GM18498 (cell line): Measurements from ENCODE around the gene PNLDC1.
A peak's percentile ranks its signal among the peaks of the same experiment; 100 is the strongest.
"Not testable (repeated sequence)": the region's sequence is repeated elsewhere in the genome, so short reads cannot be mapped to it uniquely, and the experiment has no call there.

Source experiments
- ATAC-seq: cut with Tn5 transposase; IDR thresholded peaks from one replicate; pipeline ENCODE4 v1.9.1; 2021; ENCODE audit warnings: mild to moderate bottlenecking, moderate library complexity; ENCODE audit not compliant: unreplicated experiment

The PNLDC1 gene

GRCh38 chr6:159842035-159842434 lies 42.0 kb downstream of the PNLDC1 start:
- ATAC-seq, result no peak

GRCh38 chr6:159844737-159845645 lies 44.9 kb downstream of the PNLDC1 start:
- no peak for ATAC-seq

GRCh38 chr6:159848552-159848951 lies 48.5 kb downstream of the PNLDC1 start:
- not testable (repeated sequence) for ATAC-seq

- ATAC-seq, result not testable (repeated sequence)
Observed at GRCh38 chr6:159849851-159850250, 49.8 kb downstream of the PNLDC1 start.

- no peak for ATAC-seq
Observed at GRCh38 chr6:159852877-159853276, 52.8 kb downstream of the PNLDC1 start.

GRCh38 chr6:159853754-159854153 lies 53.7 kb downstream of the PNLDC1 start:
- ATAC-seq, result no peak

- ATAC-seq, result no peak
Observed at GRCh38 chr6:159854959-159855358, 54.9 kb downstream of the PNLDC1 start.

GRCh38 chr6:159858259-159858658 lies 58.2 kb downstream of the PNLDC1 start:
- no peak for ATAC-seq

GRCh38 chr6:159860482-159860881 lies 60.4 kb downstream of the PNLDC1 start:
- ATAC-seq, result no peak

- no peak for ATAC-seq
Observed at GRCh38 chr6:159862103-159862502, 62.0 kb downstream of the PNLDC1 start.

GRCh38 chr6:159863341-159863740 lies 63.3 kb downstream of the PNLDC1 start:
- peak; percentile 52 for ATAC-seq

GRCh38 chr6:159865226-159865920 lies 65.3 kb downstream of the PNLDC1 start:
- no peak for ATAC-seq

- no peak for ATAC-seq
Observed at GRCh38 chr6:159866286-159867247, 66.5 kb downstream of the PNLDC1 start.
